K562 (cell line): ENCODE results near the gene ACTR3C. TPM values are rescaled to one million over a fixed set of nuclear protein-coding genes. Genes with fewer than 3 reads are reported as not detected.

Experiments
- DPF2 ChIP-seq: fragments of 450-650 bp; IDR thresholded peaks from 2 replicates; pipeline ENCODE4 v1.6.1; 2016
- GATAD2A ChIP-seq: fragments of 450-650 bp; IDR thresholded peaks from 2 replicates; pipeline ENCODE4 v1.6.1; 2017
- NCOA4 ChIP-seq: fragments of 450-650 bp; IDR thresholded peaks from 2 replicates; pipeline ENCODE4 v1.6.1; 2018; ENCODE audit warnings: mild to moderate bottlenecking; ENCODE audit not compliant: partially characterized antibody
- PHF21A ChIP-seq: fragments of 450-650 bp; IDR thresholded peaks from 2 replicates; pipeline ENCODE4 v1.6.1; 2017; ENCODE audit warnings: low read depth, borderline replicate concordance
- PPARD ChIP-seq: fragments of 250-450 bp; sonication (Bioruptor Pico); IDR thresholded peaks from 2 replicates; pipeline ENCODE4 v1.8.0; 2022; ENCODE audit warnings: inconsistent platforms, mild to moderate bottlenecking, moderate library complexity
- RB1 ChIP-seq: fragments of 450-650 bp; IDR thresholded peaks from 2 replicates; pipeline ENCODE4 v1.6.1; 2017; ENCODE audit warnings: low read depth, mild to moderate bottlenecking
- SIN3B ChIP-seq: fragments of 450-650 bp; IDR thresholded peaks from 2 replicates; pipeline ENCODE4 v1.6.1; 2017; ENCODE audit warnings: low read depth, mild to moderate bottlenecking, moderate library complexity
- SIRT6 ChIP-seq: IDR thresholded peaks from one replicate; pipeline ENCODE4 v1.6.1; 2012; ENCODE audit warnings: low read depth, mild to moderate bottlenecking, control low read depth, inconsistent platforms, low read length, moderate library complexity
- SRSF1 ChIP-seq: fragments of 200-400 bp; formaldehyde crosslinking; IDR thresholded peaks from 2 replicates; pipeline ENCODE4 v1.6.1; 2017; ENCODE audit warnings: mild to moderate bottlenecking, low read depth, low read length, moderate library complexity
- TCFL5 ChIP-seq: fragments of 250-450 bp; sonication (Bioruptor Pico); conservative IDR thresholded peaks from 2 replicates; pipeline ENCODE4 v1.6.1; 2021; ENCODE audit warnings: mild to moderate bottlenecking, moderate library complexity, matching md5 sums
- ZNF12 ChIP-seq: sonication (generic); formaldehyde crosslinking; IDR thresholded peaks from 2 replicates; pipeline ENCODE4 v1.4.0; 2020; ENCODE audit warnings: mild to moderate bottlenecking, missing genetic modification reagents
- ZNF165 ChIP-seq: fragments of 250-450 bp; sonication (Bioruptor Pico); IDR thresholded peaks from 2 replicates; pipeline ENCODE4 v1.4.0; 2020; ENCODE audit warnings: borderline replicate concordance
- ZNF79 ChIP-seq: fragments of 250-450 bp; sonication (Bioruptor Pico); IDR thresholded peaks from 2 replicates; pipeline ENCODE4 v1.4.0; 2020; ENCODE audit warnings: low read depth, mild to moderate bottlenecking, moderate library complexity
- polyA plus RNA-seq, 8 experiments: library from polyadenylated mRNA; depleted of rRNA in 4 of 8; stranded (reverse) in 5 of 8; unstranded in 3 of 8; fragments of >200 nt; fragmentation: Nextera tagmentation in 2 of 8; fragmentation: Illumina TruSeq in 1 of 8; extraction: Ambion mirVana in 2 of 8; extraction: Trizol in 1 of 8; gene quantifications; 2 replicates each; pipeline versions ENCODE4 v1.2.1 to v1.2.3, GENCODE V29; 2011 to 2014; ENCODE audit warnings: inconsistent platforms in 1 of 8, missing spikeins in 1 of 8
- total RNA-seq, 7 experiments: library from RNA; depleted of rRNA in 6 of 7; stranded (reverse); fragments of >200 nt in 6 of 7; fragmentation: Illumina TruSeq in 2 of 7; extraction: Trizol in 2 of 7; gene quantifications; 2 replicates each; pipeline versions ENCODE4 v1.2.1 to v1.2.3, GENCODE V29; 2011 to 2021; ENCODE audit warnings: low replicate concordance in 1 of 7
- TF ChIP-seq, protein P1 (sequence below), 3 experiments: fragments of 200-800 bp in 1 of 3; sonication (Bioruptor generic) in 1 of 3; sonication (generic) in 1 of 3; formaldehyde crosslinking in 1 of 3; IDR thresholded peaks; 2 replicates each; pipeline versions ENCODE4 v1.6.1 to v1.8.0; 2016 to 2022; ENCODE audit warnings: mild to moderate bottlenecking in 2 of 3, missing compliant biosample characterization in 2 of 3, missing genetic modification characterization in 2 of 3, missing genetic modification reagents in 1 of 3
- TF ChIP-seq, protein P2 (sequence below): sonication (generic); formaldehyde crosslinking; IDR thresholded peaks from 2 replicates; pipeline ENCODE4 v1.8.0; 2022; ENCODE audit warnings: mild to moderate bottlenecking, missing genetic modification reagents, borderline replicate concordance
- TF ChIP-seq, protein P3 (sequence below): fragments of 250-450 bp; sonication (Bioruptor Pico); IDR thresholded peaks from 2 replicates; pipeline ENCODE4 v1.5.0; 2022; ENCODE audit warnings: mild to moderate bottlenecking
- TF ChIP-seq, protein P4 (sequence below): sonication (generic); formaldehyde crosslinking; IDR thresholded peaks from 2 replicates; pipeline ENCODE4 v1.8.0; 2022; ENCODE audit warnings: mild to moderate bottlenecking, missing genetic modification reagents

ACTR3C gene
- total and polyA plus RNA-seq, 9 of the 15 experiments (the other 6 are each of a cell fraction or from before 2014, with no cell fraction given), result 9.0 to 35.4 (median 13.3) TPM

DNA sequence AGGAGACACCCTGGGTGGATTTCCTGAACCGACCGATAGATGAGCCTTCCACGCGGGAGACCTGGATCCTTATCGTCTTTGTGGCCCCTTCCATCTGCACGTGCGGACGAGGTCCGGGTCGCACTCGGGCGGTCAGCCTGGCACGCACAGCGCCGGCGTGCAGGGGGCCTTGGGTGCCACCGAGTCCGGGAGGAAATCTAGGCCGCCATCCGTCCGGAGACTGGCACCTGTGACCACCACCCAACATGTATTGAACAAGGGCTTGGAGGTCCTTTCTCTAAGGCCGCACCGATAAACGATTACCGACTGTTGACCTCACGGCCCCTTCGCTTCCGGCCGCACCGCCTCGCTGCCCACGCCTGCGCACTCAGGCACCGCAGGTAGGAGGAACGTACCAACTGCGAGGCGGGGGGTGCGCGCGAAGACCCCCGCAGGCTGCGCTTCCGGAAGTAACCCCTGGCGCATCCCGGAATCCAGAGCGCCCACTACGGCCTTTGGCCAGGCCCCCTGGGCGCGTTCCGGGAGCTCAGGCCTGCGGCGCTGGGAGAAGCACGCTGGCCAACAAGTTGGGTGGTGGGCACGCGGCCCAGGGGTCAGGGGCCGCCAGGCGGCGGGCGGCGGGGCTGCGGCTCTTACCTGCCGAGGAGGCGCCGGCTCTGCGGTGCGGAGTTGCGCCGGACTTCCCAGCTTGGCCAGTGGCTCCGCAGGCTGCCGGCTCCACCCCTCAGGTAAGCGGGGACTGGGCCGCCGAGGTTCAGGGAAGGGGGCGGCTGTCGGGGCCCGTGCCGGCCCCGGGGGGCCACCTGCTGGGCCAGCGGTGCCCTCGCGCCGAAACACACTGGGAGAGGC is at the start of gene ACTR3C, which contains the start of gene LRRC61 (continued):
- TF ChIP-seq, protein P1, sequence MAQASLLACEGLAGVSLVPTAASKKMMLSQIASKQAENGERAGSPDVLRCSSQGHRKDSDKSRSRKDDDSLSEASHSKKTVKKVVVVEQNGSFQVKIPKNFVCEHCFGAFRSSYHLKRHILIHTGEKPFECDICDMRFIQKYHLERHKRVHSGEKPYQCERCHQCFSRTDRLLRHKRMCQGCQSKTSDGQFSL (CRISPR knock-in tag; IDR thresholded peaks at IDR 0.05), result peak; percentile 84
- TF ChIP-seq, protein P1 (tag; IDR thresholded peaks at IDR 0.05), result peak in 1 of 2 experiments; percentile 63; a peak in 1 of 4 replicates
- TF ChIP-seq GATAD2A (peak; percentile 97), RB1 (peak; percentile 58), SIN3B (0 out of 2 replicates have a peak, but pooled peaks have one; percentile 10), SIRT6 (no peak), ZNF12 (CRISPR knock-in tag) (peak; percentile 43; the same call in 1 of the 2 replicates), TCFL5 (CRISPR knock-in tag) (no peak), ZNF79 (no peak), PPARD (no peak; the same call in 1 of the 2 replicates), PHF21A (peak; percentile 13; the same call in 1 of the 2 replicates), NCOA4 (peak; percentile 14), DPF2 (peak; percentile 85), ZNF165 (CRISPR knock-in tag) (peak; percentile 92), SRSF1 (no peak)
- TF ChIP-seq, protein P2, sequence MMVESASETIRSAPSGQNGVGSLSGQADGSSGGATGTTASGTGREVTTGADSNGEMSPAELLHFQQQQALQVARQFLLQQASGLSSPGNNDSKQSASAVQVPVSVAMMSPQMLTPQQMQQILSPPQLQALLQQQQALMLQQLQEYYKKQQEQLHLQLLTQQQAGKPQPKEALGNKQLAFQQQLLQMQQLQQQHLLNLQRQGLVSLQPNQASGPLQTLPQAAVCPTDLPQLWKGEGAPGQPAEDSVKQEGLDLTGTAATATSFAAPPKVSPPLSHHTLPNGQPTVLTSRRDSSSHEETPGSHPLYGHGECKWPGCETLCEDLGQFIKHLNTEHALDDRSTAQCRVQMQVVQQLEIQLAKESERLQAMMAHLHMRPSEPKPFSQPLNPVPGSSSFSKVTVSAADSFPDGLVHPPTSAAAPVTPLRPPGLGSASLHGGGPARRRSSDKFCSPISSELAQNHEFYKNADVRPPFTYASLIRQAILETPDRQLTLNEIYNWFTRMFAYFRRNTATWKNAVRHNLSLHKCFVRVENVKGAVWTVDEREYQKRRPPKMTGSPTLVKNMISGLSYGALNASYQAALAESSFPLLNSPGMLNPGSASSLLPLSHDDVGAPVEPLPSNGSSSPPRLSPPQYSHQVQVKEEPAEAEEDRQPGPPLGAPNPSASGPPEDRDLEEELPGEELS (CRISPR knock-in tag), result peak; percentile 94; the same call in 1 of the 2 replicates
- TF ChIP-seq, protein P3, sequence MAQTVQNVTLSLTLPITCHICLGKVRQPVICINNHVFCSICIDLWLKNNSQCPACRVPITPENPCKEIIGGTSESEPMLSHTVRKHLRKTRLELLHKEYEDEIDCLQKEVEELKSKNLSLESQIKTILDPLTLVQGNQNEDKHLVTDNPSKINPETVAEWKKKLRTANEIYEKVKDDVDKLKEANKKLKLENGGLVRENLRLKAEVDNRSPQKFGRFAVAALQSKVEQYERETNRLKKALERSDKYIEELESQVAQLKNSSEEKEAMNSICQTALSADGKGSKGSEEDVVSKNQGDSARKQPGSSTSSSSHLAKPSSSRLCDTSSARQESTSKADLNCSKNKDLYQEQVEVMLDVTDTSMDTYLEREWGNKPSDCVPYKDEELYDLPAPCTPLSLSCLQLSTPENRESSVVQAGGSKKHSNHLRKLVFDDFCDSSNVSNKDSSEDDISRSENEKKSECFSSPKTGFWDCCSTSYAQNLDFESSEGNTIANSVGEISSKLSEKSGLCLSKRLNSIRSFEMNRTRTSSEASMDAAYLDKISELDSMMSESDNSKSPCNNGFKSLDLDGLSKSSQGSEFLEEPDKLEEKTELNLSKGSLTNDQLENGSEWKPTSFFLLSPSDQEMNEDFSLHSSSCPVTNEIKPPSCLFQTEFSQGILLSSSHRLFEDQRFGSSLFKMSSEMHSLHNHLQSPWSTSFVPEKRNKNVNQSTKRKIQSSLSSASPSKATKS (CRISPR knock-in tag), result no peak
- TF ChIP-seq, protein P4, sequence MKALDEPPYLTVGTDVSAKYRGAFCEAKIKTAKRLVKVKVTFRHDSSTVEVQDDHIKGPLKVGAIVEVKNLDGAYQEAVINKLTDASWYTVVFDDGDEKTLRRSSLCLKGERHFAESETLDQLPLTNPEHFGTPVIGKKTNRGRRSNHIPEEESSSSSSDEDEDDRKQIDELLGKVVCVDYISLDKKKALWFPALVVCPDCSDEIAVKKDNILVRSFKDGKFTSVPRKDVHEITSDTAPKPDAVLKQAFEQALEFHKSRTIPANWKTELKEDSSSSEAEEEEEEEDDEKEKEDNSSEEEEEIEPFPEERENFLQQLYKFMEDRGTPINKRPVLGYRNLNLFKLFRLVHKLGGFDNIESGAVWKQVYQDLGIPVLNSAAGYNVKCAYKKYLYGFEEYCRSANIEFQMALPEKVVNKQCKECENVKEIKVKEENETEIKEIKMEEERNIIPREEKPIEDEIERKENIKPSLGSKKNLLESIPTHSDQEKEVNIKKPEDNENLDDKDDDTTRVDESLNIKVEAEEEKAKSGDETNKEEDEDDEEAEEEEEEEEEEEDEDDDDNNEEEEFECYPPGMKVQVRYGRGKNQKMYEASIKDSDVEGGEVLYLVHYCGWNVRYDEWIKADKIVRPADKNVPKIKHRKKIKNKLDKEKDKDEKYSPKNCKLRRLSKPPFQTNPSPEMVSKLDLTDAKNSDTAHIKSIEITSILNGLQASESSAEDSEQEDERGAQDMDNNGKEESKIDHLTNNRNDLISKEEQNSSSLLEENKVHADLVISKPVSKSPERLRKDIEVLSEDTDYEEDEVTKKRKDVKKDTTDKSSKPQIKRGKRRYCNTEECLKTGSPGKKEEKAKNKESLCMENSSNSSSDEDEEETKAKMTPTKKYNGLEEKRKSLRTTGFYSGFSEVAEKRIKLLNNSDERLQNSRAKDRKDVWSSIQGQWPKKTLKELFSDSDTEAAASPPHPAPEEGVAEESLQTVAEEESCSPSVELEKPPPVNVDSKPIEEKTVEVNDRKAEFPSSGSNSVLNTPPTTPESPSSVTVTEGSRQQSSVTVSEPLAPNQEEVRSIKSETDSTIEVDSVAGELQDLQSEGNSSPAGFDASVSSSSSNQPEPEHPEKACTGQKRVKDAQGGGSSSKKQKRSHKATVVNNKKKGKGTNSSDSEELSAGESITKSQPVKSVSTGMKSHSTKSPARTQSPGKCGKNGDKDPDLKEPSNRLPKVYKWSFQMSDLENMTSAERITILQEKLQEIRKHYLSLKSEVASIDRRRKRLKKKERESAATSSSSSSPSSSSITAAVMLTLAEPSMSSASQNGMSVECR, result peak; percentile 94
